Hepatocyte (in vitro differentiated cells): ENCODE results near the gene LRRC14B. TPM values are rescaled to one million over a fixed set of nuclear protein-coding genes. Genes with fewer than 3 reads are reported as not detected.

Source experiments
- DNase-seq: peaks from one replicate; pipeline ENCODE4 v3.0.0-alpha.2; 2016; ENCODE audit warnings: low spot score
- H2AFZ ChIP-seq: fragments of 200-600 bp; sonication (generic); 2 replicates; pipeline ENCODE4 v1.6.0; 2016; ENCODE audit warnings: antibody characterized with exemption, mild to moderate bottlenecking
- H3K27ac ChIP-seq: fragments of 200-600 bp; sonication (generic); 2 replicates; pipeline ENCODE4 v1.5.1; 2016; ENCODE audit warnings: mild to moderate bottlenecking
- H3K27me3 ChIP-seq: fragments of 200-600 bp; sonication (generic); 2 replicates; pipeline ENCODE4 v1.6.1; 2016
- H3K36me3 ChIP-seq: fragments of 200-600 bp; sonication (generic); replicated peaks from 2 replicates; pipeline ENCODE4 v1.5.1; 2016; ENCODE audit warnings: low read depth; ENCODE audit not compliant: insufficient read depth
- H3K4me1 ChIP-seq: fragments of 200-600 bp; sonication (generic); 2 replicates; pipeline ENCODE4 v1.5.1; 2016; ENCODE audit warnings: mild to moderate bottlenecking, moderate library complexity; ENCODE audit not compliant: insufficient read depth
- H3K4me2 ChIP-seq: fragments of 200-600 bp; sonication (generic); 2 replicates; pipeline ENCODE4 v1.6.0; 2016
- H3K4me3 ChIP-seq: fragments of 200-600 bp; sonication (generic); 2 replicates; pipeline ENCODE4 v1.5.1; 2016; ENCODE audit warnings: mild to moderate bottlenecking
- H3K79me2 ChIP-seq: fragments of 200-600 bp; sonication (generic); 2 replicates; pipeline ENCODE4 v1.6.0; 2017; ENCODE audit warnings: mild to moderate bottlenecking
- H3K9me2 ChIP-seq: fragments of 200-600 bp; sonication (generic); replicated peaks from 2 replicates; pipeline ENCODE4 v1.6.0; 2017; ENCODE audit warnings: mild to moderate bottlenecking; ENCODE audit not compliant: insufficient read depth
- H3K9me3 ChIP-seq: fragments of 200-600 bp; sonication (generic); 2 replicates; pipeline ENCODE4 v1.5.1; 2016; ENCODE audit warnings: low read depth, mild to moderate bottlenecking
- H4K20me1 ChIP-seq: fragments of 200-600 bp; sonication (generic); 2 replicates; pipeline ENCODE4 v1.6.0; 2016; ENCODE audit warnings: mild to moderate bottlenecking; ENCODE audit not compliant: insufficient read depth, poor library complexity, severe bottlenecking
- CTCF ChIP-seq: fragments of 200-600 bp; sonication (generic); IDR thresholded peaks from 2 replicates; pipeline ENCODE4 v1.5.1; 2016; ENCODE audit warnings: antibody characterized with exemption, mild to moderate bottlenecking; ENCODE audit not compliant: poor library complexity
- EZH2 ChIP-seq: fragments of 200-600 bp; sonication (generic); IDR thresholded peaks from 2 replicates; pipeline ENCODE4 v1.6.1; 2016; ENCODE audit warnings: antibody characterized with exemption, mild to moderate bottlenecking, borderline replicate concordance
- EZH2phosphoT487 ChIP-seq: fragments of 200-600 bp; sonication (generic); IDR thresholded peaks from one replicate; pipeline ENCODE4 v1.6.1; 2018; ENCODE audit warnings: antibody characterized with exemption, mild to moderate bottlenecking, low read depth, moderate library complexity; ENCODE audit not compliant: unreplicated experiment, severe bottlenecking
- WGBS: methylation state at CpG from one replicate; pipeline ENCODE4 v1.1.6; 2016; ENCODE audit warnings: low lambda C conversion rate; ENCODE audit errors: missing lambda C conversion rate; 5-methylcytosine and 5-hydroxymethylcytosine counted together
- polyA plus RNA-seq: library from polyadenylated mRNA; unstranded; fragments of >200 nt; fragmentation: Nextera tagmentation; extraction: Ambion mirVana; gene quantifications from 2 replicates; pipeline ENCODE4 v1.2.1, GENCODE V29; 2016
- total RNA-seq: library from RNA; depleted of rRNA; stranded (reverse); fragments of >200 nt; gene quantifications from 2 replicates; pipeline ENCODE4 v1.2.3, GENCODE V29; 2014

Gene LRRC14B
- total and polyA plus RNA-seq, 2 experiments from 2014 or later: 0.18 TPM; not detected in 1

- Histone ChIP-seq H2AFZ (no peak overlapping the region), H3K27ac (no peak overlapping the region), H4K20me1 (no peaks in the 10 kb centered on the region), H3K4me1 (no peaks in the 10 kb centered on the region), H3K36me3 (no peaks in the 10 kb centered on the region), H3K4me3 (no peak overlapping the region), H3K4me2 (no peak overlapping the region), H3K79me2 (no peaks in the 10 kb centered on the region), H3K9me2 (no peaks in the 10 kb centered on the region), H3K27me3 (no peaks in the 10 kb centered on the region), H3K9me3 (no peaks in the 10 kb centered on the region)
- TF ChIP-seq EZH2phosphoT487 (no peak), CTCF (no peak), EZH2 (no peak)
- no peak for DNase-seq
- WGBS: 98% methylated on average over 3 of the region's 5 CpGs
Observed at GRCh38 chr5:174291-174600, 17.0 kb upstream of the LRRC14B start.

- WGBS: 93% methylated on average over 16 of the region's 16 CpGs
Observed at GRCh38 chr5:174876-175465, 16.3 kb upstream of the LRRC14B start.

DNA sequence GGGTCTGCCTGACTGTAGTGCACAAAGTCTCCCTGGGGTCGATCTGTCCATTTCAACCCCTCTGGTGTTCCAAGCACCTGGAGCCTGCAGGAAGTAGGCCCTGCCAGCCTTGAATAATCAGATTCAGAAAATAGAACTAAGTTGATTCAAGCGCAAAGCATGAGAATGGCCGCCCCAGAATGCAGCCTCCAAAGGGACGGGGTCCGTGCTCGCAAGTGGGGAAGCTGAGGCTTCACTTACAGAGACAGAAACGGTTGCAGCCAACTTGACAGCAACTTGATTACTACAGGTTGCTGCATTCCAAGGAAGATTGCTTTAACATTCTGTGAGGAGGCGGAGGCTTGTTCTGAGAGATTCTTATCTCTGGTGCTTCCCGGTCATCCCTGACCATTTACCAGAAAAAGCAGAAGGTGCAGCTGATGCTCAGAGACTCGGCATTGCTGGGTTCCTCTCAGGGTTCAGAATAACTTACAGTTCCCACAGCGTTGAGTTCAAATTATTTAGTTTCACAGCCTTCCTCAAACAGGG is 14.9 kb upstream of the LRRC14B start:
- Histone ChIP-seq H3K27ac (no peak overlapping the region), H3K4me3 (no peak overlapping the region), H3K27me3 (no peaks in the 10 kb centered on the region), H3K9me2 (no peaks in the 10 kb centered on the region), H3K4me2 (no peak overlapping the region), H2AFZ (no peak overlapping the region), H3K79me2 (no peaks in the 10 kb centered on the region), H4K20me1 (no peaks in the 10 kb centered on the region), H3K36me3 (no peaks in the 10 kb centered on the region), H3K9me3 (no peaks in the 10 kb centered on the region), H3K4me1 (no peaks in the 10 kb centered on the region)
- TF ChIP-seq EZH2 (no peak), EZH2phosphoT487 (no peak), CTCF (no peak)
- no peak for DNase-seq
- 69% methylated on average over 11 of the region's 11 CpGs for WGBS

More at GRCh38 chr5:174876-175465, 16.3 kb upstream of the LRRC14B start:
- H3K27ac ChIP-seq: no peak overlapping the region
- no peaks in the 10 kb centered on the region for H3K36me3 ChIP-seq
- no peaks in the 10 kb centered on the region for H3K9me2 ChIP-seq
- H2AFZ ChIP-seq: no peak overlapping the region
- H4K20me1 ChIP-seq: no peaks in the 10 kb centered on the region
- H3K27me3 ChIP-seq: no peaks in the 10 kb centered on the region
- no peak for DNase-seq
- TF ChIP-seq CTCF (no peak), EZH2 (no peak), EZH2phosphoT487 (no peak)
- H3K4me2 ChIP-seq: no peak overlapping the region
- no peaks in the 10 kb centered on the region for H3K9me3 ChIP-seq
- H3K79me2 ChIP-seq: no peaks in the 10 kb centered on the region
- no peak overlapping the region for H3K4me3 ChIP-seq
- no peaks in the 10 kb centered on the region for H3K4me1 ChIP-seq
